Endothelial cell (in vitro differentiated cells): ENCODE results near the gene SYCE3. TPM values are rescaled to one million over a fixed set of nuclear protein-coding genes. Genes with fewer than 3 reads are reported as not detected.

ENCODE experiments used
- DNase-seq: peaks from one replicate; pipeline ENCODE4 v3.0.0; 2021; ENCODE audit warnings: low spot score
- H3K27ac Mint-ChIP-seq: one replicate; pipeline ENCODE4 v1.8.0; 2021; ENCODE audit warnings: mixed read lengths, inconsistent platforms; ENCODE audit not compliant: unreplicated experiment
- H3K27me3 Mint-ChIP-seq: one replicate; pipeline ENCODE4 v1.8.0; 2021; ENCODE audit warnings: mild to moderate bottlenecking, moderate library complexity, mixed read lengths, inconsistent platforms; ENCODE audit not compliant: unreplicated experiment
- H3K36me3 Mint-ChIP-seq: one replicate; pipeline ENCODE4 v1.8.0; 2021; ENCODE audit warnings: mild to moderate bottlenecking, low read depth, mixed read lengths, inconsistent platforms; ENCODE audit not compliant: unreplicated experiment
- H3K4me1 Mint-ChIP-seq: one replicate; pipeline ENCODE4 v1.8.0; 2021; ENCODE audit warnings: mild to moderate bottlenecking, mixed read lengths, inconsistent platforms; ENCODE audit not compliant: unreplicated experiment
- H3K4me3 Mint-ChIP-seq: one replicate; pipeline ENCODE4 v1.8.0; 2021; ENCODE audit warnings: mild to moderate bottlenecking, mixed read lengths, inconsistent platforms; ENCODE audit not compliant: unreplicated experiment
- H3K9me3 Mint-ChIP-seq: one replicate; pipeline ENCODE4 v1.8.0; 2021; ENCODE audit warnings: mixed read lengths, inconsistent platforms; ENCODE audit not compliant: unreplicated experiment
- total RNA-seq: library from RNA; stranded (reverse); fragmentation: NEBNext Ultra II Directional; extraction: Animal tissue kit (Norgen Biotek cat#: 25700); gene quantifications from one replicate; pipeline ENCODE4 v1.2.1, GENCODE V29; 2021; ENCODE audit not compliant: unreplicated experiment
- TF ChIP-seq, protein P1 (sequence below): fragments of 200-600 bp; sonication (generic); IDR thresholded peaks from one replicate; pipeline ENCODE4 v1.5.0; 2021; ENCODE audit warnings: antibody characterized with exemption; ENCODE audit not compliant: unreplicated experiment

Gene SYCE3
- total RNA-seq, 1 donor from 2014 or later = not detected

DNA sequence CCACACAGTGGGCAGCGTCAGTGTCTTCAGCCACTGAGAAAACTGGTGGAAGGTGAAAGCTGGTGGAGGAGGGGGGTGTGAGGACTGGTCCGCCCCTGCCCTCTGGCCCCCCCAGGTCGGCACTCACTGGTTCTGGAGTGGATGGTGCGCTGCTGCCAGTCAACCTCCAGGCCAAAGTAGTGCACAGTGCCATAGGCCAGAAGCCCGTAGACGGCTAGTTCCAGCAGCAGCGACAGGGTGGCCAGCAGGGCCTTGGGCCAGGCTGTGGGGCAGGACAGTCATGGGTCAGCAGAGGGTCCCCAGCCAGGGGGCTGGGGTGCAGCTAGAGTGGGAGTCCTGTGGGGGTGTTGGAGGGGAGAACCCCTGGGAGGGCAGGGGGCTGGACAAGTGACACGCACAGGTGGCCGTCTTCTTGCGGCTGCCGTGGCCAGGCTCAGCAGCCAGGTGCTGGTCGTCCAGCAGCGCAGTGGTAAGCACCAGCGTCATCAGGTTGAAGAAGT is 57.4 kb downstream of the SYCE3 start:
- DNase-seq = no peak
- TF ChIP-seq, protein P1, sequence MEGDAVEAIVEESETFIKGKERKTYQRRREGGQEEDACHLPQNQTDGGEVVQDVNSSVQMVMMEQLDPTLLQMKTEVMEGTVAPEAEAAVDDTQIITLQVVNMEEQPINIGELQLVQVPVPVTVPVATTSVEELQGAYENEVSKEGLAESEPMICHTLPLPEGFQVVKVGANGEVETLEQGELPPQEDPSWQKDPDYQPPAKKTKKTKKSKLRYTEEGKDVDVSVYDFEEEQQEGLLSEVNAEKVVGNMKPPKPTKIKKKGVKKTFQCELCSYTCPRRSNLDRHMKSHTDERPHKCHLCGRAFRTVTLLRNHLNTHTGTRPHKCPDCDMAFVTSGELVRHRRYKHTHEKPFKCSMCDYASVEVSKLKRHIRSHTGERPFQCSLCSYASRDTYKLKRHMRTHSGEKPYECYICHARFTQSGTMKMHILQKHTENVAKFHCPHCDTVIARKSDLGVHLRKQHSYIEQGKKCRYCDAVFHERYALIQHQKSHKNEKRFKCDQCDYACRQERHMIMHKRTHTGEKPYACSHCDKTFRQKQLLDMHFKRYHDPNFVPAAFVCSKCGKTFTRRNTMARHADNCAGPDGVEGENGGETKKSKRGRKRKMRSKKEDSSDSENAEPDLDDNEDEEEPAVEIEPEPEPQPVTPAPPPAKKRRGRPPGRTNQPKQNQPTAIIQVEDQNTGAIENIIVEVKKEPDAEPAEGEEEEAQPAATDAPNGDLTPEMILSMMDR = no peak
- Mint-ChIP-seq H3K4me1 (peaks cover 16% of the 10 kb centered on the region), H3K36me3 (no peaks in the 10 kb centered on the region), H3K27me3 (peaks cover 7% of the 10 kb centered on the region), H3K4me3 (no peak overlapping the region), H3K27ac (no peak overlapping the region), H3K9me3 (no peaks in the 10 kb centered on the region)

DNA sequence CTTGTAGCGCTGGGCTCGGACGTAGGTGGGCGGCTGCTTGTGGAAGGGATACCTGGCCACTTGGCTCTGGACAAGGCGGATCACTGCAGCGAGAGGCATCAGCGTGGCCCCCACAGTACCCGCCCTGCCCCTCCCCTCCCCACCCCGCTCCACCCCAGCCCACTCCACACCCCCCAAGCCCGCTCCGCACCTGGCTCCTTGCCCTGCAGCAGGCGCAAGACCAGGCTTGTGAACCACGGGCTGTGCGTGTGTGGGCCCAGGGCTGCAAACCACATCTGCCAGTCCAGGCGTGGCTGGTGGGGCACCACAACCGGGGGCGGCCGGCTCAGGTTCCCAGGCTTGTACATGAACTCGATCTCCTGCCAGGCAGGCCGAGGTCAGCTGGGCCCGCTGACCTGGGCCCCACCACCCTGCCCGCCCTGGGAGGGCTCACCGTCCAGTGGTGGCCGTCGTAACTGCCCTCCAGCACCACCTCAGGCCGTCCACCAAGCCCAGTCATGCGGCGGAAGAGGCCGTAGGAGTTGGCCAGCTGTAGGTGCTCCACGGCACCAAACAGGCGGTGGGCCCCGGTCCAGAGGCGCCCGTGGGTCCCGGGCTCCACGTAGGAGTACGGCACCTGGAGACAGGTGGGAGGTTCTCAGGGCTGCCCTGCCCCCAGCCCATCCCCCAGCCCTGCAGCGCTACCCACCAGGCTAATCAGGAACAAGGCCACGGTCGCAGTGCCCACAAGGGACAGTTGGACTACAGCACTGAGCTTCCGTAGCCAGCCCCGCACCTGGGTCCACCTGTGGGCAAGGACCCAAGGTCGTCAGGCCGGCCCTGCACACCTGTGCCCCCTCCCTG is 58.1 kb downstream of the SYCE3 start:
- no peak overlapping the region for H3K27ac Mint-ChIP-seq
- peaks cover 15% of the 10 kb centered on the region for H3K4me1 Mint-ChIP-seq
- TF ChIP-seq, protein P1 = no peak
- H3K4me3 Mint-ChIP-seq = no peak overlapping the region
- H3K9me3 Mint-ChIP-seq = no peaks in the 10 kb centered on the region
- H3K36me3 Mint-ChIP-seq = no peaks in the 10 kb centered on the region
- H3K27me3 Mint-ChIP-seq = peaks cover 7% of the 10 kb centered on the region
- no peak for DNase-seq

DNA sequence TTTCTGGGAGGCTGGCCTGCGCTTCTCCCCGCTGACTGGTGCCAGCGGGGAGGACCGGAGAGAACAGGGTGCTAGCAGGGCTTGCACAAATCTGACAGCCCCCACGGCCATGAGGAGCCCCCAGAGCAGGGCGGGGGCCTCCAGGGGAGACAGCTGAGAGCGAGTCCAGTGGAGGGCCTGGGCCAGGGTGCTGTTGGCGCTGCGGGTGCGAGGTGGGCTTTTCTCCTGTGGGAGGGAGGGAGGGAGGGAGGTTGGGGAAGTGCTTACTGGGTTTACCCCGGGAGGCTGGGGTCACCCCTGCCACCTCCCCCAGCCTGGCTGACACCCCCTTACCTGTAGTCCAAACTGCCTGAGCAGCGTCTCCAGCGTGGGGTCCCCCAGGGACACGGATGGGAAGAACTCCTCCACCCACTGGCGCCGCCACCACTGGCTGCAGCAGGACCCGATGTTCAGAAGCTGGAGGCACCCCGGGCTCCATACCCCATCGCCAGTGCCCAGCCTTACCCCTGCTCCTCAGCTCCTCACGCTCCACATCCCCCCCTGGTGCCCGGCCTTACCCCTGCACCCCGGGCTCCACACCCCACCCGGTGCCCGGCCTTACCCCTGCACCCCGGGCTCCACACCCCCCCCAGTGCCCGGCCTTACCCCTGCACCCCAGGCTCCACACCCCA is 59.1 kb downstream of the SYCE3 start:
- H3K27me3 Mint-ChIP-seq = peaks cover 4% of the 10 kb centered on the region
- no peak overlapping the region for H3K27ac Mint-ChIP-seq
- no peaks in the 10 kb centered on the region for H3K9me3 Mint-ChIP-seq
- peaks cover 5% of the 10 kb centered on the region for H3K4me1 Mint-ChIP-seq
- TF ChIP-seq, protein P1 = no peak
- no peak overlapping the region for H3K4me3 Mint-ChIP-seq
- no peak for DNase-seq
- H3K36me3 Mint-ChIP-seq = no peaks in the 10 kb centered on the region

DNA sequence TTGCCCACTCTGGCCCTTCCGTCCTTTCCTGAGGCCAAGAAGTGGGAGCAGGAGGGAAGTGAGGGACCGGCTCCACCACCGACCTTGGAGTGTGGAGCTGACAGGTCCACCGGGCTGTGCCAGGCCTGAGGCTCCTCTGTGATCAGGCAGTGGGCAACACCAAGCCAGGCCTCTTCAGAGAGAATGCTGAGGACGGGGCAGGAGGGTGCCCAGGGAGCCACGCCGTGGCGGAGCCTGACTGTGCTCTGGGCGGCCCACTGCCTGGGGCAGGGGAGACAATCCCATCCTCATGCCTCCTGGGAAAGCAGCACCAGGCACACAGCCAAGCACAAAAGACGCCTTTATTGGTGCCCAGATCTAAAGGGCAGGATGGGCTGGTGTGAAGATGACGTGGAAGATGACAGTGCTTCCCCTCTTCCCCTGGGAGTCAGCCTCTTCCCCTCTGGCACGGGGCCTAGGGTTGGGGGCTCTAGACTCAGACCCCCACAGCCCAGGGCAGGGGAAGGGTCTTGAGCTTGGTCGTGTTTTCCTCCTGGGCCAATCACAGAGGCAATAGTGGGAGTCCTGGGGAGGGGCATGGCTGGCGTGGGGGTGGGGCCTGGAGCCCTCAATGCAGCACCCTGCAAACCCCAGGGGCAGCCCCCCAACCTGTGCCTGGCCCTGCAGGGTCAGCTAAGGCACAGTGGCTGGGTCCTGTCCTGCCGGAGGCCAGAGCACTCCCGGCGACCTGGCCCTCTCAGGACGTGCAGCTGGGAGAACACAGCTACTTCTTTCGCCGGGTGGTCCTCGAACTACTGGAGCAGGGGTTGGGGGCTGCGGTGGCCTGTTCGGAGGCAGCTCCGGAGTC is 59.9 kb downstream of the SYCE3 start:
- DNase-seq = no peak
- H3K4me1 Mint-ChIP-seq = peaks cover 3% of the 10 kb centered on the region
- TF ChIP-seq, protein P1 = no peak
- no peaks in the 10 kb centered on the region for H3K9me3 Mint-ChIP-seq
- no peak overlapping the region for H3K4me3 Mint-ChIP-seq
- peaks cover 2% of the 10 kb centered on the region for H3K27me3 Mint-ChIP-seq
- H3K27ac Mint-ChIP-seq = no peak overlapping the region
- H3K36me3 Mint-ChIP-seq = no peaks in the 10 kb centered on the region
